GM12878 (cell line): ENCODE measurements around the gene SLX4IP. TPM values are rescaled to one million over a fixed set of nuclear protein-coding genes. Genes with fewer than 3 reads are reported as not detected.

Experiments
- BACH1 ChIP-seq: fragments of 450-650 bp; IDR thresholded peaks from 2 replicates; pipeline ENCODE4 v1.6.1; 2017; ENCODE audit warnings: mild to moderate bottlenecking, borderline replicate concordance
- CHD1 ChIP-seq: IDR thresholded peaks from 2 replicates; pipeline ENCODE4 v1.6.1; 2012; ENCODE audit warnings: low read depth, low read length, improper control_type of control experiment
- DPF2 ChIP-seq: fragments of 450-650 bp; IDR thresholded peaks from 2 replicates; pipeline ENCODE4 v1.6.1; 2017; ENCODE audit warnings: mild to moderate bottlenecking
- ETV6 ChIP-seq, 2 experiments: fragments of 450-650 bp in 1 of 2; IDR thresholded peaks in 1 of 2; conservative IDR thresholded peaks in 1 of 2; 2 replicates each; pipeline ENCODE4 v1.6.1; 2014; ENCODE audit warnings: antibody characterized with exemption in 1 of 2, borderline replicate concordance in 1 of 2, low read depth in 1 of 2, mild to moderate bottlenecking in 1 of 2, moderate library complexity in 1 of 2
- MYB ChIP-seq: fragments of 150-350 bp; IDR thresholded peaks from 2 replicates; pipeline ENCODE4 v1.6.1; 2014; ENCODE audit warnings: mild to moderate bottlenecking, low read depth, low read length, borderline replicate concordance
- NFYB ChIP-seq: IDR thresholded peaks from 2 replicates; pipeline ENCODE4 v1.6.1; 2011; ENCODE audit warnings: low read depth, mild to moderate bottlenecking, low read length, improper control_type of control experiment, moderate library complexity; ENCODE audit not compliant: insufficient read depth
- NRF1 ChIP-seq: conservative IDR thresholded peaks from 2 replicates; pipeline ENCODE4 v1.6.1; 2011; ENCODE audit warnings: mild to moderate bottlenecking, low read depth, low read length, improper control_type of control experiment
- PAX5 ChIP-seq: IDR thresholded peaks from 2 replicates; pipeline ENCODE4 v1.6.1; 2011; ENCODE audit warnings: low read depth, low read length, borderline replicate concordance
- RAD21 ChIP-seq: IDR thresholded peaks from 2 replicates; pipeline ENCODE4 v1.6.1; 2011; ENCODE audit warnings: mild to moderate bottlenecking, low read depth, low read length, moderate library complexity; ENCODE audit not compliant: insufficient read depth
- RBBP5 ChIP-seq: fragments of 200-600 bp; sonication (generic); conservative IDR thresholded peaks from 2 replicates; pipeline ENCODE4 v1.6.1; 2016
- RCOR1 ChIP-seq: conservative IDR thresholded peaks from 2 replicates; pipeline ENCODE4 v1.6.1; 2012; ENCODE audit warnings: low read depth, low read length, improper control_type of control experiment
- SIN3A ChIP-seq: IDR thresholded peaks from 2 replicates; pipeline ENCODE4 v1.6.1; 2012; ENCODE audit warnings: low read depth, low read length, improper control_type of control experiment
- STAT3 ChIP-seq: IDR thresholded peaks from 2 replicates; pipeline ENCODE4 v1.6.1; 2011; ENCODE audit warnings: low read depth, low read length, improper control_type of control experiment
- TCF7 ChIP-seq: IDR thresholded peaks from 2 replicates; pipeline ENCODE4 v1.6.1; 2014; ENCODE audit warnings: antibody characterized with exemption, borderline replicate concordance
- USF1 ChIP-seq: IDR thresholded peaks from 2 replicates; pipeline ENCODE4 v1.6.1; 2011; ENCODE audit warnings: borderline replicate concordance, low read depth, mild to moderate bottlenecking, moderate library complexity, mixed read lengths, low read length; ENCODE audit not compliant: insufficient read depth; ENCODE audit errors: extremely low read length
- ZNF217 ChIP-seq: fragments of 450-650 bp; IDR thresholded peaks from 2 replicates; pipeline ENCODE4 v1.6.1; 2017; ENCODE audit warnings: antibody characterized with exemption, mild to moderate bottlenecking
- ZNF24 ChIP-seq: fragments of 450-650 bp; IDR thresholded peaks from 2 replicates; pipeline ENCODE4 v1.6.1; 2017; ENCODE audit warnings: antibody characterized with exemption, mild to moderate bottlenecking
- polyA plus RNA-seq, 11 experiments: library from polyadenylated mRNA; depleted of rRNA in 4 of 11; unstranded in 6 of 11; stranded (reverse) in 5 of 11; fragments of >200 nt; fragmentation: Nextera tagmentation in 4 of 11; fragmentation: Illumina TruSeq in 1 of 11; extraction: Ambion mirVana in 4 of 11; extraction: Trizol in 1 of 11; gene quantifications; 1 replicate in 1 of 11; 2 replicates in 10 of 11; pipeline versions ENCODE4 v1.2.1 to v1.2.3, GENCODE V29; 2011 to 2016; ENCODE audit warnings: inconsistent platforms in 2 of 11, missing spikeins in 2 of 11, low read depth in 1 of 11
- total RNA-seq, 4 experiments: library from RNA; depleted of rRNA in 3 of 4; stranded (reverse); fragments of >200 nt in 3 of 4; fragmentation: Illumina TruSeq in 1 of 4; extraction: Trizol in 1 of 4; gene quantifications; 2 replicates each; pipeline versions ENCODE4 v1.2.1 to v1.2.3, GENCODE V29; 2013 to 2021
- TF ChIP-seq, protein P1 (sequence below): fragments of 450-650 bp; formaldehyde crosslinking; IDR thresholded peaks from 2 replicates; pipeline ENCODE4 v1.4.0; 2022; ENCODE audit warnings: mild to moderate bottlenecking, moderate library complexity
- TF ChIP-seq, protein P2 (sequence below): fragments of 450-650 bp; IDR thresholded peaks from 2 replicates; pipeline ENCODE4 v1.6.1; 2014; ENCODE audit warnings: mild to moderate bottlenecking
- TF ChIP-seq, protein P3 (sequence below): IDR thresholded peaks from 2 replicates; pipeline ENCODE4 v1.6.1; 2012; ENCODE audit warnings: mild to moderate bottlenecking, low read depth, low read length

Gene SLX4IP
- total and polyA plus RNA-seq, 10 of the 15 experiments (the other 5 are each of a cell fraction or from before 2014, with no cell fraction given): 2.2 to 11.0 (median 6.3) TPM

- TF ChIP-seq RCOR1: no peak
- TF ChIP-seq USF1: peak; percentile 88
- TF ChIP-seq, protein P1, sequence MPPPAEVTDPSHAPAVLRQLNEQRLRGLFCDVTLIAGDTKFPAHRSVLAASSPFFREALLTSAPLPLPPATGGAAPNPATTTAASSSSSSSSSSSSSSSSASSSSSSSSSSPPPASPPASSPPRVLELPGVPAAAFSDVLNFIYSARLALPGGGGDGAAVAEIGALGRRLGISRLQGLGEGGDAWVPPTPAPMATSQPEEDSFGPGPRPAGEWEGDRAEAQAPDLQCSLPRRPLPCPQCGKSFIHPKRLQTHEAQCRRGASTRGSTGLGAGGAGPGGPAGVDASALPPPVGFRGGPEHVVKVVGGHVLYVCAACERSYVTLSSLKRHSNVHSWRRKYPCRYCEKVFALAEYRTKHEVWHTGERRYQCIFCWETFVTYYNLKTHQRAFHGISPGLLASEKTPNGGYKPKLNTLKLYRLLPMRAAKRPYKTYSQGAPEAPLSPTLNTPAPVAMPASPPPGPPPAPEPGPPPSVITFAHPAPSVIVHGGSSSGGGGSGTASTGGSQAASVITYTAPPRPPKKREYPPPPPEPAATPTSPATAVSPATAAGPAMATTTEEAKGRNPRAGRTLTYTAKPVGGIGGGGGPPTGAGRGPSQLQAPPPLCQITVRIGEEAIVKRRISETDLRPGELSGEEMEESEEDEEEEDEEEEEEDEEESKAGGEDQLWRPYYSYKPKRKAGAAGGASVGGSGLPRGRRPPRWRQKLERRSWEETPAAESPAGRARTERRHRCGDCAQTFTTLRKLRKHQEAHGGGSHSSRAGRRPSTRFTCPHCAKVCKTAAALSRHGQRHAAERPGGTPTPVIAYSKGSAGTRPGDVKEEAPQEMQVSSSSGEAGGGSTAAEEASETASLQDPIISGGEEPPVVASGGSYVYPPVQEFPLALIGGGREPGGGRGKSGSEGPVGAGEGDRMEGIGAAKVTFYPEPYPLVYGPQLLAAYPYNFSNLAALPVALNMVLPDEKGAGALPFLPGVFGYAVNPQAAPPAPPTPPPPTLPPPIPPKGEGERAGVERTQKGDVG (CRISPR knock-in tag): no peak
- TF ChIP-seq, protein P2, sequence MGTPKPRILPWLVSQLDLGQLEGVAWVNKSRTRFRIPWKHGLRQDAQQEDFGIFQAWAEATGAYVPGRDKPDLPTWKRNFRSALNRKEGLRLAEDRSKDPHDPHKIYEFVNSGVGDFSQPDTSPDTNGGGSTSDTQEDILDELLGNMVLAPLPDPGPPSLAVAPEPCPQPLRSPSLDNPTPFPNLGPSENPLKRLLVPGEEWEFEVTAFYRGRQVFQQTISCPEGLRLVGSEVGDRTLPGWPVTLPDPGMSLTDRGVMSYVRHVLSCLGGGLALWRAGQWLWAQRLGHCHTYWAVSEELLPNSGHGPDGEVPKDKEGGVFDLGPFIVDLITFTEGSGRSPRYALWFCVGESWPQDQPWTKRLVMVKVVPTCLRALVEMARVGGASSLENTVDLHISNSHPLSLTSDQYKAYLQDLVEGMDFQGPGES: no peak
- TF ChIP-seq TCF7: no peak
- no peak for TF ChIP-seq SIN3A
- TF ChIP-seq, protein P3, sequence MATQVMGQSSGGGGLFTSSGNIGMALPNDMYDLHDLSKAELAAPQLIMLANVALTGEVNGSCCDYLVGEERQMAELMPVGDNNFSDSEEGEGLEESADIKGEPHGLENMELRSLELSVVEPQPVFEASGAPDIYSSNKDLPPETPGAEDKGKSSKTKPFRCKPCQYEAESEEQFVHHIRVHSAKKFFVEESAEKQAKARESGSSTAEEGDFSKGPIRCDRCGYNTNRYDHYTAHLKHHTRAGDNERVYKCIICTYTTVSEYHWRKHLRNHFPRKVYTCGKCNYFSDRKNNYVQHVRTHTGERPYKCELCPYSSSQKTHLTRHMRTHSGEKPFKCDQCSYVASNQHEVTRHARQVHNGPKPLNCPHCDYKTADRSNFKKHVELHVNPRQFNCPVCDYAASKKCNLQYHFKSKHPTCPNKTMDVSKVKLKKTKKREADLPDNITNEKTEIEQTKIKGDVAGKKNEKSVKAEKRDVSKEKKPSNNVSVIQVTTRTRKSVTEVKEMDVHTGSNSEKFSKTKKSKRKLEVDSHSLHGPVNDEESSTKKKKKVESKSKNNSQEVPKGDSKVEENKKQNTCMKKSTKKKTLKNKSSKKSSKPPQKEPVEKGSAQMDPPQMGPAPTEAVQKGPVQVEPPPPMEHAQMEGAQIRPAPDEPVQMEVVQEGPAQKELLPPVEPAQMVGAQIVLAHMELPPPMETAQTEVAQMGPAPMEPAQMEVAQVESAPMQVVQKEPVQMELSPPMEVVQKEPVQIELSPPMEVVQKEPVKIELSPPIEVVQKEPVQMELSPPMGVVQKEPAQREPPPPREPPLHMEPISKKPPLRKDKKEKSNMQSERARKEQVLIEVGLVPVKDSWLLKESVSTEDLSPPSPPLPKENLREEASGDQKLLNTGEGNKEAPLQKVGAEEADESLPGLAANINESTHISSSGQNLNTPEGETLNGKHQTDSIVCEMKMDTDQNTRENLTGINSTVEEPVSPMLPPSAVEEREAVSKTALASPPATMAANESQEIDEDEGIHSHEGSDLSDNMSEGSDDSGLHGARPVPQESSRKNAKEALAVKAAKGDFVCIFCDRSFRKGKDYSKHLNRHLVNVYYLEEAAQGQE: no peak
- no peak for TF ChIP-seq NRF1
- TF ChIP-seq MYB: no peak
- TF ChIP-seq ZNF24: no peak
- peak in 1 of 2 experiments; percentile 37; a peak in 1 of 4 replicates for TF ChIP-seq ETV6 (conservative IDR thresholded peaks at IDR 0.05 in 1 of 2, IDR thresholded peaks at IDR 0.05 in 1 of 2; ENCODE audit: borderline replicate concordance in 1 of 2, low read depth in 1 of 2)
- peak; percentile 38; the same call in 1 of the 2 replicates for TF ChIP-seq PAX5
- peak; percentile 100 for TF ChIP-seq BACH1
- no peak for TF ChIP-seq STAT3
- TF ChIP-seq RAD21: 0 out of 2 replicates have a peak, but pooled peaks have one; percentile 5
- no peak for TF ChIP-seq CHD1
- peak; percentile 92 for TF ChIP-seq DPF2
- TF ChIP-seq RBBP5: no peak
- no peak for TF ChIP-seq ZNF217
- TF ChIP-seq NFYB: no peak
Measured at GRCh38 chr20:10511509-10512251, 76.6 kb downstream of the SLX4IP start (continued).
